Hepatocyte (in vitro differentiated cells): Measurements from ENCODE around the gene CLTCL1.

Source experiments
- EZH2 ChIP-seq: fragments of 200-600 bp; sonication (generic); IDR thresholded peaks from 2 replicates; pipeline ENCODE4 v1.6.1; 2016; ENCODE audit warnings: antibody characterized with exemption, mild to moderate bottlenecking, borderline replicate concordance
- EZH2phosphoT487 ChIP-seq: fragments of 200-600 bp; sonication (generic); IDR thresholded peaks from one replicate; pipeline ENCODE4 v1.6.1; 2018; ENCODE audit warnings: antibody characterized with exemption, mild to moderate bottlenecking, low read depth, moderate library complexity; ENCODE audit not compliant: unreplicated experiment, severe bottlenecking
- TF ChIP-seq, protein P1 (sequence below): fragments of 200-600 bp; sonication (generic); IDR thresholded peaks from 2 replicates; pipeline ENCODE4 v1.5.1; 2016; ENCODE audit warnings: antibody characterized with exemption, mild to moderate bottlenecking; ENCODE audit not compliant: poor library complexity

DNA sequence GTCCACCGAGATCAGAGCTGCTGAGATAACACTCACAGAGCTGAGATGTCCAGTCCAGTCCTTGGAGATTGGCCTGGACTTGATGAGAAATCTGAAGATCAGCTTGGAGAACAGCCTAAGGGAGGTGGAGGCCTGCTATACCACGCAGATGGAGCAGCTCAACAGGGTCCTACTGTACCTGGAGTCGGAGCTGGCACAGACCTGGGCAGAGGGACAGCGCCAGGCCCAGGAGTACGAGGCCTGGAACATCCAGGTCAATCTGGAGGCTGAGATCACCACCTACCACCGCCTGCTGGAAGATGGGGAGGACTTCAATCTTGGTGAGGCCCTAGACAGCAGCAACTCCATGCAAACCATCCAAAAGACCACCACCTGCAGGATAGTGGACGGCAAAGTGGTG lies 33.1 kb downstream of the CLTCL1 start:
- TF ChIP-seq, protein P1, sequence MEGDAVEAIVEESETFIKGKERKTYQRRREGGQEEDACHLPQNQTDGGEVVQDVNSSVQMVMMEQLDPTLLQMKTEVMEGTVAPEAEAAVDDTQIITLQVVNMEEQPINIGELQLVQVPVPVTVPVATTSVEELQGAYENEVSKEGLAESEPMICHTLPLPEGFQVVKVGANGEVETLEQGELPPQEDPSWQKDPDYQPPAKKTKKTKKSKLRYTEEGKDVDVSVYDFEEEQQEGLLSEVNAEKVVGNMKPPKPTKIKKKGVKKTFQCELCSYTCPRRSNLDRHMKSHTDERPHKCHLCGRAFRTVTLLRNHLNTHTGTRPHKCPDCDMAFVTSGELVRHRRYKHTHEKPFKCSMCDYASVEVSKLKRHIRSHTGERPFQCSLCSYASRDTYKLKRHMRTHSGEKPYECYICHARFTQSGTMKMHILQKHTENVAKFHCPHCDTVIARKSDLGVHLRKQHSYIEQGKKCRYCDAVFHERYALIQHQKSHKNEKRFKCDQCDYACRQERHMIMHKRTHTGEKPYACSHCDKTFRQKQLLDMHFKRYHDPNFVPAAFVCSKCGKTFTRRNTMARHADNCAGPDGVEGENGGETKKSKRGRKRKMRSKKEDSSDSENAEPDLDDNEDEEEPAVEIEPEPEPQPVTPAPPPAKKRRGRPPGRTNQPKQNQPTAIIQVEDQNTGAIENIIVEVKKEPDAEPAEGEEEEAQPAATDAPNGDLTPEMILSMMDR: no peak
- no peak for TF ChIP-seq EZH2
- TF ChIP-seq EZH2phosphoT487: no peak
